ENCODE results near the gene LCLAT1.
"Not testable (repeated sequence)": the region's sequence is repeated elsewhere in the genome, so short reads cannot be mapped to it uniquely, and the experiment has no call there.

Gene LCLAT1

GRCh38 chr2:30612371-30612770 lies 165.3 kb downstream of the LCLAT1 start:
- no peak for DNase-seq

GRCh38 chr2:30613001-30613400 lies 166.0 kb downstream of the LCLAT1 start:
- no peak for DNase-seq

- DNase-seq, result not testable (repeated sequence)
These were observed 167.2 kb downstream of the LCLAT1 start for GRCh38 chr2:30614227-30614626.

GRCh38 chr2:30615926-30616325 lies 168.9 kb downstream of the LCLAT1 start:
- no peak for DNase-seq

GRCh38 chr2:30620102-30620501 lies 173.1 kb downstream of the LCLAT1 start:
- DNase-seq, result no peak

GRCh38 chr2:30621836-30622235 lies 174.8 kb downstream of the LCLAT1 start:
- DNase-seq, result no peak

- no peak for DNase-seq
These were observed 175.4 kb downstream of the LCLAT1 start for GRCh38 chr2:30622452-30622851.

- DNase-seq, result no peak
These were observed 178.2 kb downstream of the LCLAT1 start for GRCh38 chr2:30625276-30625675.

GRCh38 chr2:30625701-30626100 lies 178.7 kb downstream of the LCLAT1 start:
- DNase-seq, result no peak

GRCh38 chr2:30626397-30626796 lies 179.4 kb downstream of the LCLAT1 start:
- DNase-seq, result no peak

GRCh38 chr2:30627151-30627550 lies 180.1 kb downstream of the LCLAT1 start:
- no peak for DNase-seq

- DNase-seq, result no peak
These were observed 181.3 kb downstream of the LCLAT1 start for GRCh38 chr2:30628341-30628740.

- DNase-seq, result no peak
These were observed 182.8 kb downstream of the LCLAT1 start for GRCh38 chr2:30629866-30630265.

- no peak for DNase-seq
These were observed 184.1 kb downstream of the LCLAT1 start for GRCh38 chr2:30631051-30631671.

- no peak for DNase-seq
These were observed 186.0 kb downstream of the LCLAT1 start for GRCh38 chr2:30633039-30633438.

GRCh38 chr2:30636311-30636710 lies 189.3 kb downstream of the LCLAT1 start:
- DNase-seq, result no peak

- no peak for DNase-seq
These were observed 192.8 kb downstream of the LCLAT1 start for GRCh38 chr2:30639836-30640235.

- no peak for DNase-seq
These were observed 194.8 kb downstream of the LCLAT1 start for GRCh38 chr2:30641765-30642345.

GRCh38 chr2:30643013-30643412 lies 196.0 kb downstream of the LCLAT1 start:
- DNase-seq, result not testable (repeated sequence)

- DNase-seq, result no peak
These were observed 196.6 kb downstream of the LCLAT1 start for GRCh38 chr2:30643674-30644073.

- DNase-seq, result no peak
These were observed 198.2 kb downstream of the LCLAT1 start for GRCh38 chr2:30645081-30645744.

GRCh38 chr2:30645745-30646119 lies 198.7 kb downstream of the LCLAT1 start:
- DNase-seq, result no peak

GRCh38 chr2:30647752-30648457 lies 200.9 kb downstream of the LCLAT1 start:
- DNase-seq, result no peak

GRCh38 chr2:30649278-30649677 lies 202.2 kb downstream of the LCLAT1 start:
- no peak for DNase-seq

Measured in activated gamma-delta T cell treated with Interleukin-2 at 50 U/mL for 16 hours (primary cell).